ENCODE results near the gene TUBGCP5.
"Not testable (repeated sequence)": the region's sequence is repeated elsewhere in the genome, so short reads cannot be mapped to it uniquely, and the experiment has no call there.

TUBGCP5 gene

GRCh38 chr15:23067416-23067815 lies 28.0 kb upstream of the TUBGCP5 start:
- H3K4me3 ChIP-seq (ENCODE audit: low read length in 2 of 2) = no peak overlapping the region
- no peak overlapping the region for H3K9ac ChIP-seq (ENCODE audit: low read length in 2 of 2)
- H3K27me3 ChIP-seq (ENCODE audit: control insufficient read depth in 1 of 2, insufficient read depth in 2 of 2, low read length in 2 of 2) = peaks cover 0 to 2% of the 10 kb centered on the region in 2 donors
- H3K36me3 ChIP-seq (ENCODE audit: control insufficient read depth in 2 of 2, insufficient read depth in 2 of 2, low read length in 2 of 2) = no peaks in the 10 kb centered on the region
- no peaks in the 10 kb centered on the region for H3K4me1 ChIP-seq (ENCODE audit: control insufficient read depth, insufficient read depth, low read length)
- H3K9me3 ChIP-seq (ENCODE audit: control insufficient read depth in 2 of 2, low read length in 2 of 2) = no peaks in the 10 kb centered on the region
- no peak overlapping the region for H3K27ac ChIP-seq (ENCODE audit: low read length)

DNA sequence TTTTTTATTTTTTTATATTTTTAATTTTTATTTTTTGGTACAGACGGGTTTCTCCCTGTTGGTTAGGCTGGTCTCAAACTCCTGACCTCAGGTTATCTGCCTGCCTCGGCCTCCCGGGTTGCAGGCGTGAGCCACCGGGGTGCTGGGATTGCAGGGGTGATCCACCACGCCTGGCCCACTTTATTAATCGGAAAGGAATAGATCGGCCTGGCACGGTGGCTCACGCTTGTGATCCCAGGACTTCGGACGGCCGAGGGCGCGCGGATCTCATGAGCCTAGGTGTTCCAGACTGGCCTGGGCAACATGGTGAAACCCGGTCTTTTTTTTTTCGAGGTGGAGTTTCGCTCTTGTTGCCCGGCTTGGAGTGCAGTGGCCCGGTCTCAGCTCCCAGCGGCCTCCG lies 26.5 kb upstream of the TUBGCP5 start:
- Histone ChIP-seq H3K4me1 (ENCODE audit: control insufficient read depth, insufficient read depth, low read length) (no peaks in the 10 kb centered on the region), H3K4me3 (ENCODE audit: low read length in 2 of 2) (no peak overlapping the region), H3K27ac (ENCODE audit: low read length) (no peak overlapping the region), H3K36me3 (ENCODE audit: control insufficient read depth in 2 of 2, insufficient read depth in 2 of 2, low read length in 2 of 2) (no peaks in the 10 kb centered on the region), H3K27me3 (ENCODE audit: control insufficient read depth in 1 of 2, insufficient read depth in 2 of 2, low read length in 2 of 2) (peaks cover 0 to 3% of the 10 kb centered on the region in 2 donors), H3K9me3 (ENCODE audit: control insufficient read depth in 2 of 2, low read length in 2 of 2) (no peaks in the 10 kb centered on the region), H3K9ac (ENCODE audit: low read length in 2 of 2) (no peak overlapping the region)

- Histone ChIP-seq H3K36me3 (ENCODE audit: control insufficient read depth in 2 of 2, insufficient read depth in 2 of 2, low read length in 2 of 2) (no peaks in the 10 kb centered on the region), H3K9ac (ENCODE audit: low read length in 2 of 2) (no peak overlapping the region), H3K27me3 (ENCODE audit: control insufficient read depth in 1 of 2, insufficient read depth in 2 of 2, low read length in 2 of 2) (peaks cover 0 to 3% of the 10 kb centered on the region in 2 donors), H3K4me3 (ENCODE audit: low read length in 2 of 2) (no peak overlapping the region), H3K9me3 (ENCODE audit: control insufficient read depth in 2 of 2, low read length in 2 of 2) (no peaks in the 10 kb centered on the region), H3K27ac (ENCODE audit: low read length) (no peak overlapping the region), H3K4me1 (ENCODE audit: control insufficient read depth, insufficient read depth, low read length) (no peaks in the 10 kb centered on the region)
Measured at GRCh38 chr15:23064156-23064555, 24.8 kb upstream of the TUBGCP5 start.

DNA sequence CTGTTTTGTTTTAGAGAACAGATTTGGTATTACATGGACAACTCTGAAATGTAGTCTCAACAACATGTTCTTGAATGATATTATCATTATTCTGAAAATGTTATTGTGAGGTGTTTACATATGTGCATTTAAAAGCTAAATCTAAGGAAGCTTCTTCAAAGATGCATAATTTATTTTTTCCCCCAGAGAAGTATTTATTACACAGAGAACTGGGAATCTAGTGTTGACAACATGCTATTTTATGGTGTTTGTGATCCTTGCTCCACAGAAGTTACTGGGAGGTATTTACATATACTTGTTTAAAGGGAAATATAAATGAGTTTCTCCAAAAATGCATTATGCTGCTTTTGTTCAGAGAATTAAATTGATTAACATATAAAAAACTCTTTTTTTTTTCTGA lies 18.3 kb upstream of the TUBGCP5 start:
- Histone ChIP-seq H3K27ac (ENCODE audit: low read length) (no peak overlapping the region), H3K4me3 (ENCODE audit: low read length in 2 of 2) (no peak overlapping the region), H3K36me3 (ENCODE audit: control insufficient read depth in 2 of 2, insufficient read depth in 2 of 2, low read length in 2 of 2) (no peaks in the 10 kb centered on the region), H3K9ac (ENCODE audit: low read length in 2 of 2) (no peak overlapping the region), H3K27me3 (ENCODE audit: control insufficient read depth in 1 of 2, insufficient read depth in 2 of 2, low read length in 2 of 2) (peaks cover 0 to 6% of the 10 kb centered on the region in 2 donors), H3K4me1 (ENCODE audit: control insufficient read depth, insufficient read depth, low read length) (no peaks in the 10 kb centered on the region), H3K9me3 (ENCODE audit: control insufficient read depth in 2 of 2, low read length in 2 of 2) (peaks cover 3% of the 10 kb centered on the region in 2 donors)

DNA sequence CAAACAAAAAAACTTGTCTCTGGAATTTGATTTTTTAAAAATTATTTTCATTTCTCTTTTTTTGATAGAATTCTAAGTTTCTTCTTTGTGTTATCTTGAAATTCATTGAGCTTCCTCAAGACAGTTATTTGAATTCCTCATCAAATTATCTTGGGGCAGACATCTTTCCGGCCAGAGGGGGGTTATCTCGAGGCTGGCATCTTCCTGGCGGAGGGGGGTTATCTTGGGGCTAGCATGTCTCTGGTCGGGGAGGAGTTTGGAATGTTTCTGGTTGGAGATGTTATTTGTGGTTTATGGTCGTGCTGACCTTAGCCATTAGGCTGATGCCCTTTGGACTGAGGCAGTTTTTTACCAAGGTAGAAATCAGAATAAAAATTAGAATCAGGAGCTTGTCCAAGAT lies 15.9 kb upstream of the TUBGCP5 start:
- peaks cover 3% of the 10 kb centered on the region in 2 donors for H3K9me3 ChIP-seq (ENCODE audit: control insufficient read depth in 2 of 2, low read length in 2 of 2)
- H3K4me3 ChIP-seq (ENCODE audit: low read length in 2 of 2) = no peak overlapping the region
- H3K36me3 ChIP-seq (ENCODE audit: control insufficient read depth in 2 of 2, insufficient read depth in 2 of 2, low read length in 2 of 2) = no peaks in the 10 kb centered on the region
- no peak overlapping the region for H3K27ac ChIP-seq (ENCODE audit: low read length)
- peaks cover 0 to 2% of the 10 kb centered on the region in 2 donors for H3K27me3 ChIP-seq (ENCODE audit: control insufficient read depth in 1 of 2, insufficient read depth in 2 of 2, low read length in 2 of 2)
- no peak overlapping the region for H3K9ac ChIP-seq (ENCODE audit: low read length in 2 of 2)
- H3K4me1 ChIP-seq (ENCODE audit: control insufficient read depth, insufficient read depth, low read length) = no peaks in the 10 kb centered on the region

DNA sequence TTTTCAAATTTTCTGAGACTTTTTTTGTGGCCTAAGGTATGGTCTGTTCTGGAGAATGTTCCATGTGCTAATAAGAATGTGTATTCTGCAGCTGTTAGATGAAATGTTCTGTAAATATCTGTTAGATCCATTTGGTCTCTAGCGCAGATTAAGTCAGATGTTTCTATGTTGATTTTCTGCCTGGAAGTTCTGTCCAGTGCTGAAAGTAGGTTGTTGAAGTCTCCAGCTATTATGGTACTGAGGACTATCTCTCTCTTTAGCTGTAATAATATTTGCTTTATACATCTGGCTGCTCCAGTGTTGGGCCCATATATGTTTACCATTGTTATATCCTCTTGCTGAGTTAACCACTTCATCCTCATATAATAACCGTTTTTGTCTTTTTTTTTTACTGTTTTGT lies 13.2 kb upstream of the TUBGCP5 start:
- Histone ChIP-seq H3K27me3 (ENCODE audit: control insufficient read depth in 1 of 2, insufficient read depth in 2 of 2, low read length in 2 of 2) (peaks cover 0 to 2% of the 10 kb centered on the region in 2 donors), H3K36me3 (ENCODE audit: control insufficient read depth in 2 of 2, insufficient read depth in 2 of 2, low read length in 2 of 2) (no peaks in the 10 kb centered on the region), H3K4me1 (ENCODE audit: control insufficient read depth, insufficient read depth, low read length) (peaks cover 5% of the 10 kb centered on the region), H3K4me3 (ENCODE audit: low read length in 2 of 2) (no peak overlapping the region), H3K27ac (ENCODE audit: low read length) (no peak overlapping the region), H3K9ac (ENCODE audit: low read length in 2 of 2) (no peak overlapping the region), H3K9me3 (ENCODE audit: control insufficient read depth in 2 of 2, low read length in 2 of 2) (peaks cover 3% of the 10 kb centered on the region in 2 donors)

GRCh38 chr15:23050708-23051107 lies 11.3 kb upstream of the TUBGCP5 start:
- Histone ChIP-seq H3K36me3 (ENCODE audit: control insufficient read depth in 2 of 2, insufficient read depth in 2 of 2, low read length in 2 of 2) (no peaks in the 10 kb centered on the region), H3K27me3 (ENCODE audit: control insufficient read depth in 1 of 2, insufficient read depth in 2 of 2, low read length in 2 of 2) (peaks cover 0 to 2% of the 10 kb centered on the region in 2 donors), H3K9me3 (ENCODE audit: control insufficient read depth in 2 of 2, low read length in 2 of 2) (no peaks in the 10 kb centered on the region), H3K27ac (ENCODE audit: low read length) (no peak overlapping the region), H3K4me1 (ENCODE audit: control insufficient read depth, insufficient read depth, low read length) (peaks cover 5% of the 10 kb centered on the region), H3K9ac (ENCODE audit: low read length in 2 of 2) (no peak overlapping the region), H3K4me3 (ENCODE audit: low read length in 2 of 2) (no peak overlapping the region)

GRCh38 chr15:23049984-23050628 lies 10.7 kb upstream of the TUBGCP5 start:
- Histone ChIP-seq H3K36me3 (ENCODE audit: control insufficient read depth in 2 of 2, insufficient read depth in 2 of 2, low read length in 2 of 2) (no peaks in the 10 kb centered on the region), H3K4me1 (ENCODE audit: control insufficient read depth, insufficient read depth, low read length) (peaks cover 5% of the 10 kb centered on the region), H3K27ac (ENCODE audit: low read length) (no peak overlapping the region), H3K4me3 (ENCODE audit: low read length in 2 of 2) (no peak overlapping the region), H3K9ac (ENCODE audit: low read length in 2 of 2) (no peak overlapping the region), H3K27me3 (ENCODE audit: control insufficient read depth in 1 of 2, insufficient read depth in 2 of 2, low read length in 2 of 2) (no peaks in the 10 kb centered on the region), H3K9me3 (ENCODE audit: control insufficient read depth in 2 of 2, low read length in 2 of 2) (no peaks in the 10 kb centered on the region)

DNA sequence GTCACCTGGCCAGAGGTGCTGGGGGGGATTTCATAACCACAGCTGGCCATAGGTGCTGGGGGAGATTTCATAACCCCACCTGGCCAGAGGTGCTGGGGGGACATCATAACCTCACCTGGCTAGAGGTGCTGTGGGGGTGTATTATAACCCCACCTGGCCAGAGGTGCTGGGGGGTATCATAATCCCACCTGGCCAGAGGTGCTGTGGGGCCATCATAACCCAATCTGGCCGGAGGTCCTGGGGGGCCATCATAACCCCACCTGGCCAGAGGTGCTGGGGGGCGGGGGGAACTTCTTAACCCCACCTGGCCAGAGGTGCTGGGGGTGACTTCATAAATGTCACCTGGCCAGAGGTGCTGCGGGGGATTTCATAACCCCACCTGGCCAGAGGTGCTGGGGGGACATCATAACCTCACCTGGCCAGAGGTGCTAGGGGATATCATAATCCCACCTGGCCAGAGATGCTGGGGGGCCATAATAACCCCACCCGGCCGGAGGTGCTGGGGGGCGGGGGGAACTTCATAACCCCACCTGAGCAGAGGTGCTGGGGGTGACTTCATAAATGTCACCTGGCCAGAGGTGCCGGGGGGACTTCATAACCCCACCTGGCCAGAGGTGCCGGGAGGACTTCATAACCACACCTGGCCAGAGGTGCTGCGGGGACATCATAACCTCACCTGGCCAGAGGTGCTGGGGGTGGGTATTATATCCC lies 9.4 kb upstream of the TUBGCP5 start:
- H3K4me3 ChIP-seq (ENCODE audit: low read length in 2 of 2); H3K9ac ChIP-seq (ENCODE audit: low read length in 2 of 2); H3K27ac ChIP-seq (ENCODE audit: low read length); H3K36me3 ChIP-seq (ENCODE audit: control insufficient read depth in 2 of 2, insufficient read depth in 2 of 2, low read length in 2 of 2); H3K4me1 ChIP-seq (ENCODE audit: control insufficient read depth, insufficient read depth, low read length); H3K27me3 ChIP-seq (ENCODE audit: control insufficient read depth in 1 of 2, insufficient read depth in 2 of 2, low read length in 2 of 2); H3K9me3 ChIP-seq (ENCODE audit: control insufficient read depth in 2 of 2, low read length in 2 of 2): not testable (repeated sequence)

- H3K4me1 ChIP-seq (ENCODE audit: control insufficient read depth, insufficient read depth, low read length); H3K9ac ChIP-seq (ENCODE audit: low read length in 2 of 2); H3K36me3 ChIP-seq (ENCODE audit: control insufficient read depth in 2 of 2, insufficient read depth in 2 of 2, low read length in 2 of 2); H3K27me3 ChIP-seq (ENCODE audit: control insufficient read depth in 1 of 2, insufficient read depth in 2 of 2, low read length in 2 of 2); H3K9me3 ChIP-seq (ENCODE audit: control insufficient read depth in 2 of 2, low read length in 2 of 2); H3K4me3 ChIP-seq (ENCODE audit: low read length in 2 of 2); H3K27ac ChIP-seq (ENCODE audit: low read length): not testable (repeated sequence)
Measured at GRCh38 chr15:23043987-23044386, 4.6 kb upstream of the TUBGCP5 start.

GRCh38 chr15:23043535-23043934 lies 4.2 kb upstream of the TUBGCP5 start:
- not testable (repeated sequence) for H3K4me1 ChIP-seq (ENCODE audit: control insufficient read depth, insufficient read depth, low read length); H3K36me3 ChIP-seq (ENCODE audit: control insufficient read depth in 2 of 2, insufficient read depth in 2 of 2, low read length in 2 of 2); H3K27ac ChIP-seq (ENCODE audit: low read length); H3K9me3 ChIP-seq (ENCODE audit: control insufficient read depth in 2 of 2, low read length in 2 of 2); H3K27me3 ChIP-seq (ENCODE audit: control insufficient read depth in 1 of 2, insufficient read depth in 2 of 2, low read length in 2 of 2); H3K4me3 ChIP-seq (ENCODE audit: low read length in 2 of 2); H3K9ac ChIP-seq (ENCODE audit: low read length in 2 of 2)
